ENCODE results near the gene HTRA3. TPM values are rescaled to one million over a fixed set of nuclear protein-coding genes. Genes with fewer than 3 reads are reported as not detected.

Gene HTRA3
- total and polyA plus RNA-seq, 4 donors, result 0.36 to 1.2 (median 1.1) TPM

- no peak overlapping the region for H3K4me3 ChIP-seq (ENCODE audit: low read depth in 1 of 3, low read length in 3 of 3)
- WGBS, result 94% methylated on average over 6 of the region's 6 CpGs
- no peaks in the 10 kb centered on the region for H3K9me3 ChIP-seq (ENCODE audit: control insufficient read depth in 4 of 4, low read length in 3 of 4)
- no peaks in the 10 kb centered on the region for H3K27me3 ChIP-seq (ENCODE audit: control insufficient read depth in 4 of 4, insufficient read depth in 4 of 4, low read length in 3 of 4)
- TF ChIP-seq ATF3 (IDR thresholded peaks at IDR 0.05) (no peak), REST (IDR thresholded peaks at IDR 0.05) (no peak), RAD21 (IDR thresholded peaks at IDR 0.05) (no peak), TAF1 (conservative IDR thresholded peaks at IDR 0.05) (no peak), NR2F2 (IDR thresholded peaks at IDR 0.05) (no peak), FOXA1 (IDR thresholded peaks at IDR 0.05) (no peak), EGR1 (IDR thresholded peaks at IDR 0.05; ENCODE audit: low read depth in 2 of 2) (no peak), JUND (IDR thresholded peaks at IDR 0.05) (no peak), GABPA (IDR thresholded peaks at IDR 0.05 in 1 of 2, conservative IDR thresholded peaks at IDR 0.05 in 1 of 2) (no peak), YY1 (IDR thresholded peaks at IDR 0.05) (no peak), FOXA2 (IDR thresholded peaks at IDR 0.05) (no peak)
- TF ChIP-seq, protein P1, sequence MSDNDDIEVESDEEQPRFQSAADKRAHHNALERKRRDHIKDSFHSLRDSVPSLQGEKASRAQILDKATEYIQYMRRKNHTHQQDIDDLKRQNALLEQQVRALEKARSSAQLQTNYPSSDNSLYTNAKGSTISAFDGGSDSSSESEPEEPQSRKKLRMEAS (IDR thresholded peaks at IDR 0.05), result no peak
- TF ChIP-seq, protein P2, sequence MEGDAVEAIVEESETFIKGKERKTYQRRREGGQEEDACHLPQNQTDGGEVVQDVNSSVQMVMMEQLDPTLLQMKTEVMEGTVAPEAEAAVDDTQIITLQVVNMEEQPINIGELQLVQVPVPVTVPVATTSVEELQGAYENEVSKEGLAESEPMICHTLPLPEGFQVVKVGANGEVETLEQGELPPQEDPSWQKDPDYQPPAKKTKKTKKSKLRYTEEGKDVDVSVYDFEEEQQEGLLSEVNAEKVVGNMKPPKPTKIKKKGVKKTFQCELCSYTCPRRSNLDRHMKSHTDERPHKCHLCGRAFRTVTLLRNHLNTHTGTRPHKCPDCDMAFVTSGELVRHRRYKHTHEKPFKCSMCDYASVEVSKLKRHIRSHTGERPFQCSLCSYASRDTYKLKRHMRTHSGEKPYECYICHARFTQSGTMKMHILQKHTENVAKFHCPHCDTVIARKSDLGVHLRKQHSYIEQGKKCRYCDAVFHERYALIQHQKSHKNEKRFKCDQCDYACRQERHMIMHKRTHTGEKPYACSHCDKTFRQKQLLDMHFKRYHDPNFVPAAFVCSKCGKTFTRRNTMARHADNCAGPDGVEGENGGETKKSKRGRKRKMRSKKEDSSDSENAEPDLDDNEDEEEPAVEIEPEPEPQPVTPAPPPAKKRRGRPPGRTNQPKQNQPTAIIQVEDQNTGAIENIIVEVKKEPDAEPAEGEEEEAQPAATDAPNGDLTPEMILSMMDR (IDR thresholded peaks at IDR 0.05; ENCODE audit: low read depth, low read length, missing input control), result no peak
- H3K36me3 ChIP-seq (ENCODE audit: control insufficient read depth in 4 of 4, insufficient read depth in 3 of 4, low read depth in 1 of 4, low read length in 3 of 4), result no peaks in the 10 kb centered on the region
- H3K4me1 ChIP-seq (ENCODE audit: control insufficient read depth in 4 of 4, insufficient read depth in 4 of 4, low read length in 3 of 4), result no peaks in the 10 kb centered on the region
- DNase-seq (ENCODE audit: low spot score), result no peak
- no peak overlapping the region for H3K9ac ChIP-seq (ENCODE audit: low read depth in 1 of 2, low read length in 2 of 2)
- H3K27ac ChIP-seq (ENCODE audit: low read depth in 1 of 2, low read length in 2 of 2), result no peak overlapping the region
Measured at GRCh38 chr4:8254076-8254475, 15.5 kb upstream of the HTRA3 start.

- H3K27ac ChIP-seq (ENCODE audit: low read depth in 1 of 2, low read length in 2 of 2), result no peak overlapping the region
- 83% methylated on average over 14 of the region's 14 CpGs for WGBS
- TF ChIP-seq, protein P3, sequence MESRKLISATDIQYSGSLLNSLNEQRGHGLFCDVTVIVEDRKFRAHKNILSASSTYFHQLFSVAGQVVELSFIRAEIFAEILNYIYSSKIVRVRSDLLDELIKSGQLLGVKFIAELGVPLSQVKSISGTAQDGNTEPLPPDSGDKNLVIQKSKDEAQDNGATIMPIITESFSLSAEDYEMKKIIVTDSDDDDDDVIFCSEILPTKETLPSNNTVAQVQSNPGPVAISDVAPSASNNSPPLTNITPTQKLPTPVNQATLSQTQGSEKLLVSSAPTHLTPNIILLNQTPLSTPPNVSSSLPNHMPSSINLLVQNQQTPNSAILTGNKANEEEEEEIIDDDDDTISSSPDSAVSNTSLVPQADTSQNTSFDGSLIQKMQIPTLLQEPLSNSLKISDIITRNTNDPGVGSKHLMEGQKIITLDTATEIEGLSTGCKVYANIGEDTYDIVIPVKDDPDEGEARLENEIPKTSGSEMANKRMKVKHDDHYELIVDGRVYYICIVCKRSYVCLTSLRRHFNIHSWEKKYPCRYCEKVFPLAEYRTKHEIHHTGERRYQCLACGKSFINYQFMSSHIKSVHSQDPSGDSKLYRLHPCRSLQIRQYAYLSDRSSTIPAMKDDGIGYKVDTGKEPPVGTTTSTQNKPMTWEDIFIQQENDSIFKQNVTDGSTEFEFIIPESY (IDR thresholded peaks at IDR 0.05), result no peak
- TF ChIP-seq NR2F2 (IDR thresholded peaks at IDR 0.05) (no peak), GABPA (IDR thresholded peaks at IDR 0.05 in 1 of 2, conservative IDR thresholded peaks at IDR 0.05 in 1 of 2) (no peak), RXRA (IDR thresholded peaks at IDR 0.05) (peak in 1 of 2 donors; percentile 24)
- no peaks in the 10 kb centered on the region for H3K27me3 ChIP-seq (ENCODE audit: control insufficient read depth in 4 of 4, insufficient read depth in 4 of 4, low read length in 3 of 4)
- no peaks in the 10 kb centered on the region for H3K36me3 ChIP-seq (ENCODE audit: control insufficient read depth in 4 of 4, insufficient read depth in 3 of 4, low read depth in 1 of 4, low read length in 3 of 4)
- no peaks in the 10 kb centered on the region for H3K9me3 ChIP-seq (ENCODE audit: control insufficient read depth in 4 of 4, low read length in 3 of 4)
- H3K4me3 ChIP-seq (ENCODE audit: low read depth in 1 of 3, low read length in 3 of 3), result no peak overlapping the region
- no peak overlapping the region for H3K9ac ChIP-seq (ENCODE audit: low read depth in 1 of 2, low read length in 2 of 2)
- no peak for DNase-seq (ENCODE audit: low spot score)
- H3K4me1 ChIP-seq (ENCODE audit: control insufficient read depth in 4 of 4, insufficient read depth in 4 of 4, low read length in 3 of 4), result no peaks in the 10 kb centered on the region
Measured at GRCh38 chr4:8255698-8256441, 13.7 kb upstream of the HTRA3 start.

Measured in liver (tissue), 9 donors.